ENCODE results near the gene TRAPPC4. TPM values are rescaled to one million over a fixed set of nuclear protein-coding genes. Genes with fewer than 3 reads are reported as not detected.
"Not testable (repeated sequence)": the region's sequence is repeated elsewhere in the genome, so short reads cannot be mapped to it uniquely, and the experiment has no call there.

The TRAPPC4 gene, protein sequence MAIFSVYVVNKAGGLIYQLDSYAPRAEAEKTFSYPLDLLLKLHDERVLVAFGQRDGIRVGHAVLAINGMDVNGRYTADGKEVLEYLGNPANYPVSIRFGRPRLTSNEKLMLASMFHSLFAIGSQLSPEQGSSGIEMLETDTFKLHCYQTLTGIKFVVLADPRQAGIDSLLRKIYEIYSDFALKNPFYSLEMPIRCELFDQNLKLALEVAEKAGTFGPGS
- 10 to 100 TPM; 45.8 to 71.4 TPM for total RNA-seq
- polyA plus RNA-seq: 10 to 100 TPM; 43.0 to 63.1 TPM
- long read RNA-seq, donor 1, transcript TRAPPC4-214 (5 exons, 1,759 nt): major isoform, 44 of 56 reads
- long read RNA-seq, donor 1, partial matches to known transcripts: 0 of 56 reads
- long read RNA-seq, donor 1, other reads (novel, unspliced or antisense): 0 of 56 reads
- long read RNA-seq, donor 2, transcript TRAPPC4-214 (5 exons, 1,759 nt): major isoform, 15 of 26 reads
- long read RNA-seq, donor 2, partial matches to known transcripts: 0 of 26 reads
- long read RNA-seq, donor 2, other reads (novel, unspliced or antisense): 0 of 26 reads
- long read RNA-seq, donor 3, transcript TRAPPC4-214 (5 exons, 1,759 nt): major isoform, 13 of 23 reads
- long read RNA-seq, donor 3, partial matches to known transcripts: 0 of 23 reads
- long read RNA-seq, donor 3, other reads (novel, unspliced or antisense): 0 of 23 reads
- long read RNA-seq, donor 4, transcript TRAPPC4-214 (5 exons, 1,759 nt): major isoform, 10 of 21 reads
- long read RNA-seq, donor 4, partial matches to known transcripts: 0 of 21 reads
- long read RNA-seq, donor 4, other reads (novel, unspliced or antisense): 0 of 21 reads
- long read RNA-seq, donor 5, transcript TRAPPC4-214 (5 exons, 1,759 nt): major isoform, 52 of 72 reads
- long read RNA-seq, donor 5, partial matches to known transcripts: 9 of 72 reads
- long read RNA-seq, donor 5, other reads (novel, unspliced or antisense): 0 of 72 reads

DNA sequence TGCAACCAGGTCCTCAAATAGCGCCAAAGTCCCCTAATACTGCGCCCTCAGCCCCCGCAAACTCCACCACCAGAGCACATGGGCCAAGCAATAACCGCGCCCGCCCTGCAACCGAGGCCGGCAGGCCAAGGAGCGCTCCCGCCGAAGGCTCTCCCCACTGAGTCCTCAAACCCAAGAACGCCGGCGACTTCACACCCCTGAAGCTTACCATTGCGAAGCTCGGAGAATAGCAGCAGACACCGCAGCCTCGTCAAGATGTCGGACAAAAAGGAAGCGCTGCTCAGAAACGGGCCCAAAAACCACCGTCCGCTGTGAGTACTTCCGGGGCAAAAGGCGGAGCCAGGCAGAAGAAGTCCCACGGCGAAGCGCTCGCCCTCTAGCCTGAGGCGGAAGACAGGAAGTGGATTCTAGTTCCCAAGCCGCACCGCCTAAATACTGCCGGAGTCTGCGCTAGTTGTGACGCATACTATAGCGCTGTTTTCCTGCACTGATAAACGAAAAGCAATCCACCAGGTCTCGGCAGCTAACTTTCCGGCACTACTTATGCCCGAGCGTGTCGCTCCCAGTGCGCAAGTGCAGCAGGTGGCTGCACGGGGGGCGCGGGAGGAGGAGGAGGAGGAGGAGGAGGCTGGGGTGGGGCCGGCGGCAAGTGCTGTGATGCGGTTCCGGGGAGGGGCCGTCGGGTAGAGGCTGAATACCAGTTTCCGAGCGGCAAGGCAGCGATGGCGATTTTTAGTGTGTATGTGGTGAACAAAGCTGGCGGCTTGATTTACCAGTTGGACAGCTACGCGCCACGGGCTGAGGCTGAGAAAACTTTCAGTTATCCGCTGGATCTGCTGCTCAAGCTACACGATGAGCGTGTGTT, at the start of gene TRAPPC4, which contains the start of gene RPS25:
Gene TRAPPC4, plus strand, starts transcription at position 693 of the 865 bp plus-strand sequence. Its CDS starts 30 bp downstream, at position 723.
Gene RPS25, minus strand, starts transcription at position 270 of the 865 bp plus-strand sequence. Its CDS starts 59 bp downstream, at position 211.
- no peaks in the 10 kb centered on the region for H3K9me3 ChIP-seq (ENCODE audit: control insufficient read depth in 4 of 4, insufficient read depth in 3 of 4, low read length in 3 of 4)
- peak within 1 kb of the TSS; percentile 98 for H3K4me3 ChIP-seq
- WGBS, 2 donors: 0 to 1% methylated on average over 63 of the region's 63 CpGs
- TF ChIP-seq, protein P1, sequence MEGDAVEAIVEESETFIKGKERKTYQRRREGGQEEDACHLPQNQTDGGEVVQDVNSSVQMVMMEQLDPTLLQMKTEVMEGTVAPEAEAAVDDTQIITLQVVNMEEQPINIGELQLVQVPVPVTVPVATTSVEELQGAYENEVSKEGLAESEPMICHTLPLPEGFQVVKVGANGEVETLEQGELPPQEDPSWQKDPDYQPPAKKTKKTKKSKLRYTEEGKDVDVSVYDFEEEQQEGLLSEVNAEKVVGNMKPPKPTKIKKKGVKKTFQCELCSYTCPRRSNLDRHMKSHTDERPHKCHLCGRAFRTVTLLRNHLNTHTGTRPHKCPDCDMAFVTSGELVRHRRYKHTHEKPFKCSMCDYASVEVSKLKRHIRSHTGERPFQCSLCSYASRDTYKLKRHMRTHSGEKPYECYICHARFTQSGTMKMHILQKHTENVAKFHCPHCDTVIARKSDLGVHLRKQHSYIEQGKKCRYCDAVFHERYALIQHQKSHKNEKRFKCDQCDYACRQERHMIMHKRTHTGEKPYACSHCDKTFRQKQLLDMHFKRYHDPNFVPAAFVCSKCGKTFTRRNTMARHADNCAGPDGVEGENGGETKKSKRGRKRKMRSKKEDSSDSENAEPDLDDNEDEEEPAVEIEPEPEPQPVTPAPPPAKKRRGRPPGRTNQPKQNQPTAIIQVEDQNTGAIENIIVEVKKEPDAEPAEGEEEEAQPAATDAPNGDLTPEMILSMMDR (IDR thresholded peaks at IDR 0.05; ENCODE audit: control extremely low read depth, extremely low read depth): no peak
- peak within 1 kb of the TSS; percentile 76 to 100 for H3K27ac ChIP-seq (ENCODE audit: low read depth in 1 of 2, low read length in 1 of 2)
- DNase-seq (peak; percentile 96 to 99 (median 98)), ATAC-seq (ENCODE audit: insufficient read depth, low FRiP score) (peak; percentile 97)
- peak within 1 kb of the TSS; percentile 75 to 97 for H3K9ac ChIP-seq (ENCODE audit: insufficient read depth in 1 of 2, low read length in 2 of 2)
- peaks cover 5 to 23% (median 9%) of the 10 kb centered on the region in 5 donors for H3K4me1 ChIP-seq (ENCODE audit: control insufficient read depth in 5 of 5, insufficient read depth in 5 of 5, low read length in 5 of 5)
- no peaks in the 10 kb centered on the region for H3K27me3 ChIP-seq (ENCODE audit: control insufficient read depth in 3 of 3, insufficient read depth in 3 of 3, low read length in 2 of 3)
- peaks cover 14 to 48% (median 25%) of the 10 kb centered on the region in 4 donors for H3K36me3 ChIP-seq (ENCODE audit: control insufficient read depth in 4 of 4, insufficient read depth in 4 of 4, low read length in 4 of 4)

DNA sequence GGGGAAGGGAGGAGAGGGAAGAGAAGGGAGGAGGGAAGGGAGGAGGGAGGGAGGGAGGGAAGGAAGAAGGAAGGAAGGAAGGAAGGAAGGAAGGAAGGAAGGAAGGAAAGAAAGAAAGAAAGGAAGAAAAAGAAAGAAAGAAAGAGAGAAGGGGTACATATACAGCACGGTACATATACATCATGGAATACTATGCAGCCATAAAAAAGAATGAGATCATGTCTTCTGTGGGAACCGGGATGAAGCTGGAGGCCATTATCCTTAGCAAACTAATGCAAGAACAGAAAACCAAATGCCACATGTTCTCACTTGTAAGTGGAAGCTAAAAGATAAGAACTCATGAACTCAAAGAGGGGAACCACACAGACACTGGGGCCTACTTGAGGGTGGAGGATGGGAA, 49.1 kb upstream of the TRAPPC4 start:
- H3K36me3 ChIP-seq (ENCODE audit: control insufficient read depth in 4 of 4, insufficient read depth in 4 of 4, low read length in 4 of 4); ATAC-seq (ENCODE audit: insufficient read depth, low FRiP score); H3K27ac ChIP-seq (ENCODE audit: low read depth in 1 of 2, low read length in 1 of 2); H3K4me3 ChIP-seq; DNase-seq; H3K27me3 ChIP-seq (ENCODE audit: control insufficient read depth in 3 of 3, insufficient read depth in 3 of 3, low read length in 2 of 3); H3K4me1 ChIP-seq (ENCODE audit: control insufficient read depth in 5 of 5, insufficient read depth in 5 of 5, low read length in 5 of 5); H3K9me3 ChIP-seq (ENCODE audit: control insufficient read depth in 4 of 4, insufficient read depth in 3 of 4, low read length in 3 of 4); H3K9ac ChIP-seq (ENCODE audit: insufficient read depth in 1 of 2, low read length in 2 of 2): not testable (repeated sequence)
- 94 to 96% methylated on average over 2 of the region's 2 CpGs for WGBS, 2 donors

DNA sequence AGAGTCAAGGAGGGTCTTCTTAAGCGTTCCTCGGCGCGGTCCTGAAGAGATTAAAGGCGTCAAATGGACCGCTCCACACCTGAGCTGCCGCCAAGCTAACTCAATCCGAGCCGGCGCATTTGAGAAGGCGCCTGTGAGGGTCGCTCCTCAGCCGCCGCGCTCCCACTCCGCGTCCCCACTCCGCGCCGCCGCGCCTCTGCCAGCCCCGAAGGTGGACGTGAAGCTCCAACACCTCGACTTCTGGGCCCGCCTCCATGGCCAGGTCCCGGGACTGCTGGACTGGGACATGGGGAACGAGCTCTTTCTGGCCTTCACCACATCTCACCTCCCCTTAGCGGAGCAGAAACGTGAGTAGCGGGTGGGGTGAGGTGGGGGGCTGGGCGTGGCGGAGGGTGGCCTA, 46.9 kb upstream of the TRAPPC4 start, which contains the start of gene FOXR1:
Gene FOXR1, plus strand, starts transcription at position 116 of the 400 bp plus-strand sequence. Its CDS starts 171 bp downstream, at position 287.
- peaks cover 0 to 7% (median 5%) of the 10 kb centered on the region in 3 donors for H3K27me3 ChIP-seq (ENCODE audit: control insufficient read depth in 3 of 3, insufficient read depth in 3 of 3, low read length in 2 of 3)
- DNase-seq: no peak
- no peaks in the 10 kb centered on the region for H3K36me3 ChIP-seq (ENCODE audit: control insufficient read depth in 4 of 4, insufficient read depth in 4 of 4, low read length in 4 of 4)
- peaks cover 0 to 5% (median 0%) of the 10 kb centered on the region in 5 donors for H3K4me1 ChIP-seq (ENCODE audit: control insufficient read depth in 5 of 5, insufficient read depth in 5 of 5, low read length in 5 of 5)
- H3K9me3 ChIP-seq (ENCODE audit: control insufficient read depth in 4 of 4, insufficient read depth in 3 of 4, low read length in 3 of 4): no peaks in the 10 kb centered on the region
- H3K27ac ChIP-seq (ENCODE audit: low read depth in 1 of 2, low read length in 1 of 2): no peak within 1 kb of the TSS
- TF ChIP-seq, protein P1 (IDR thresholded peaks at IDR 0.05; ENCODE audit: control extremely low read depth, extremely low read depth): no peak
- ATAC-seq (ENCODE audit: insufficient read depth, low FRiP score): no peak
- no peak within 1 kb of the TSS for H3K4me3 ChIP-seq
- H3K9ac ChIP-seq (ENCODE audit: insufficient read depth in 1 of 2, low read length in 2 of 2): no peak within 1 kb of the TSS
- WGBS, 2 donors: 46 to 49% methylated on average over 33 of the region's 33 CpGs
